ENCODE data around the gene TECTA. TPM values are rescaled to one million over a fixed set of nuclear protein-coding genes. Genes with fewer than 3 reads are reported as not detected.

The TECTA gene
- total and polyA plus RNA-seq, 2 of the 8 experiments (the other 6 are each of a cell fraction or from before 2014, with no cell fraction given): 0.59 to 1.0 TPM

DNA sequence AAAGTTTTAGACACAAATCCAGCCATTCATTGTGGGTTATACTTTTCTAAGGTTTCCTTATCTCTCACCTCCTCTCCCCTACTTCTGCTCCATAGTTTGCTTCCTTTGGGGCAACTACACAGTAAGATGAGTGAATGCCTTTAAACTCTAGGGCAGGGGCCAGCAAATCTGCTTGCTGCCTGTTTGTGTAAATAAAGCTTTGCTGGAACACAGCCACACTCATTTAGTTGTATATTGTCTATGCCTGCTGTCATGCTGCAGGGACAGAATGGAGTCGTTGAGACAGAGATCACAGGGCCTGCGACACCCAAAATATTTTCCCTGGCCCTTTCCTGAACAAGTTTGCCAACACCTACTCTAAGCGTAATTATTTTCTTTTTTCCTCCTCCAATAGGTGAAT is 58.7 kb downstream of the TECTA start:
- no peak overlapping the region for H2AFZ ChIP-seq (ENCODE audit: low read length)
- CTCF ChIA-PET (ENCODE audit: partially characterized antibody): interaction anchor here (1.2 to 2.6 kb wide), 4 partner anchors 9 to 55 kb away, joined by 3 to 9 read pairs (median 4); no protein-coding TSS in a partner anchor
- H3K18ac ChIP-seq (ENCODE audit: extremely low read depth, low read length): no peak overlapping the region
- no peak overlapping the region for H2BK15ac ChIP-seq (ENCODE audit: low read length)
- no peaks in the 10 kb centered on the region; a peak in 1 of 7 replicates for H3K4me1 ChIP-seq (replicated peaks in 1 of 4; ENCODE audit: control insufficient read depth in 3 of 4, insufficient read depth in 4 of 4, low read length in 3 of 4)
- no peak overlapping the region for H2AK5ac ChIP-seq (ENCODE audit: low read depth, low read length)
- H3K56ac ChIP-seq (replicated peaks; ENCODE audit: insufficient read length, low read depth, low read length): no peak overlapping the region
- no peaks in the 10 kb centered on the region for H3K79me1 ChIP-seq (ENCODE audit: low read depth, low read length)
- no peak overlapping the region for H2BK5ac ChIP-seq (ENCODE audit: low read depth, low read length)
- no peak overlapping the region for H3K4me2 ChIP-seq (ENCODE audit: insufficient read depth in 1 of 2, low read depth in 2 of 2, low read length in 2 of 2)
- POLR2A ChIA-PET (ENCODE audit: partially characterized antibody): no interaction called here
- H3K27me3 ChIP-seq (replicated peaks in 1 of 4; ENCODE audit: control insufficient read depth in 3 of 4, extremely low read depth in 1 of 4, insufficient read depth in 3 of 4, low read length in 3 of 4): no peaks in the 10 kb centered on the region; a peak in 1 of 7 replicates
- no peaks in the 10 kb centered on the region for H3K79me2 ChIP-seq (ENCODE audit: control insufficient read depth in 1 of 2, insufficient read depth in 2 of 2, low read length in 2 of 2)
- 86% methylated on average over 3 of the region's 3 CpGs; no CpG with 5 or more reads in 1 of the 2 experiments for WGBS, 2 experiments (ENCODE audit: extremely low coverage in 1 of 2, insufficient coverage in 1 of 2, insufficient read length in 1 of 2, insufficient replicate concordance in 2 of 2, low coverage in 1 of 2, low lambda C conversion rate in 2 of 2, missing lambda C conversion rate in 1 of 2)
- H3K9me3 ChIP-seq (ENCODE audit: insufficient read depth in 2 of 2, low read depth in 1 of 2, low read length in 1 of 2): no peaks in the 10 kb centered on the region; a peak in 1 of 4 replicates
- H3K4ac ChIP-seq (replicated peaks; ENCODE audit: insufficient read length, low read depth, low read length): no peak overlapping the region
- H3K23ac ChIP-seq (ENCODE audit: insufficient read length): no peak overlapping the region
- no peak overlapping the region for H4K5ac ChIP-seq (ENCODE audit: insufficient read length, low read depth, low read length)
- no peak overlapping the region for H2BK12ac ChIP-seq (ENCODE audit: low read depth, low read length)
- H2BK20ac ChIP-seq (ENCODE audit: low read length): no peak overlapping the region
- no peaks in the 10 kb centered on the region for H3K36me3 ChIP-seq (ENCODE audit: control insufficient read depth in 2 of 4, insufficient read depth in 4 of 4, low read length in 3 of 4)
- H3K14ac ChIP-seq (ENCODE audit: insufficient read length): no peak overlapping the region
- H4K91ac ChIP-seq (replicated peaks; ENCODE audit: insufficient read length, low read length): no peak overlapping the region
- no peak overlapping the region for H3K4me3 ChIP-seq (ENCODE audit: extremely low read depth in 1 of 4, insufficient read depth in 2 of 4, low read depth in 3 of 4, low read length in 4 of 4)
- no peak overlapping the region for H3K27ac ChIP-seq (ENCODE audit: low read depth, low read length)
- no peak overlapping the region for H4K8ac ChIP-seq (ENCODE audit: extremely low read depth, insufficient read depth, low read length)
- H2BK120ac ChIP-seq (replicated peaks; ENCODE audit: low read depth, low read length): no peak overlapping the region
- no peaks in the 10 kb centered on the region for H3K23me2 ChIP-seq (ENCODE audit: low read depth, low read length)
- no peaks in the 10 kb centered on the region for H4K20me1 ChIP-seq (replicated peaks in 1 of 2; ENCODE audit: control insufficient read depth in 1 of 2, insufficient read depth in 2 of 2, low read length in 2 of 2)
- H3K9ac ChIP-seq (replicated peaks in 1 of 4; ENCODE audit: extremely low read depth in 1 of 4, low read depth in 3 of 4, low read length in 3 of 4): no peak overlapping the region
- FAIRE-seq (no peak), DNase-seq (ENCODE audit: low read depth in 1 of 2, low spot score in 2 of 2) (no peak)
- TF ChIP-seq JUN (IDR thresholded peaks at IDR 0.05; ENCODE audit: low read depth, low read length) (no peak), SIX5 (IDR thresholded peaks at IDR 0.05; ENCODE audit: low read depth, low read length) (no peak), KDM1A (IDR thresholded peaks at IDR 0.05; ENCODE audit: borderline replicate concordance, low read length) (no peak), JUND (IDR thresholded peaks at IDR 0.05; ENCODE audit: low read length) (no peak), TEAD4 (IDR thresholded peaks at IDR 0.05; ENCODE audit: low read depth, low read length) (no peak), RFX5 (IDR thresholded peaks at IDR 0.05; ENCODE audit: borderline replicate concordance, low read depth, low read length) (no peak), EGR1 (IDR thresholded peaks at IDR 0.05; ENCODE audit: borderline replicate concordance, low read depth, low read length) (no peak), POU5F1 (IDR thresholded peaks at IDR 0.05; ENCODE audit: low read depth, low read length) (no peak), GABPA (IDR thresholded peaks at IDR 0.05; ENCODE audit: borderline replicate concordance, insufficient read depth, low read length) (no peak), RNF2 (IDR thresholded peaks at IDR 0.05; ENCODE audit: borderline replicate concordance, low read depth, low read length, missing control alignments, poor library complexity, severe bottlenecking) (no peak), SIN3A (conservative IDR thresholded peaks at IDR 0.05 in 1 of 2, IDR thresholded peaks at IDR 0.05 in 1 of 2; ENCODE audit: low read depth in 1 of 2, low read length in 2 of 2) (no peak), FOSL1 (IDR thresholded peaks at IDR 0.05; ENCODE audit: insufficient read depth, low read depth, low read length) (no peak), TCF12 (IDR thresholded peaks at IDR 0.05; ENCODE audit: low read depth, low read length) (no peak), HDAC2 (IDR thresholded peaks at IDR 0.05; ENCODE audit: borderline replicate concordance in 1 of 2, low read depth in 2 of 2, low read length in 2 of 2) (no peak), CREB1 (IDR thresholded peaks at IDR 0.05) (no peak)

Data from H1 (cell line).